NCI-H2107 treated with DMSO at 0.1 percent for 48 hours (cell line): Measurements from ENCODE around the gene CACNA2D3.

Source experiments
- DNase-seq: peaks from one replicate; lab custom pipeline; 2025; ENCODE audit not compliant: unreplicated experiment; lab: John Stamatoyannopoulos, UW

CACNA2D3 gene

DNA sequence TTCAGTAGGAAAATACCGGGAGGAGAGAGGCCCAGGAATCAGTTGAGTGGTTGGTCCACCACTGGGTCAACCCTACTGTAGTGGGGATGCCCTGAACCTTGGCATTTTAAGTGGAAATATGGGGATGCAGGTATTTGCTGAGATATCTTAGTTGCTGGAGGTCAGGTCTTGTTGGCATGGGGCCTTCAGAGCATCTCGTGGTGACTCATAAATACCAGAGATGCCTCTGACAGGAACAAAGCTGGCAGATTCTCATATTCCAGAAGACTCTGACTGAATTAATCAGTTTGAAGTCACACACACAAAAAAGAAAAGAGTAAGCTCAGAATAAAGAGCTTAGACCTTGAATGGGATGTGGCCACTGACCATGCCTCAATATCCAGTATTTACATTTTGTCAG lies 91.6 kb downstream of the CACNA2D3 start:
- DNase-seq, result no peak

DNA sequence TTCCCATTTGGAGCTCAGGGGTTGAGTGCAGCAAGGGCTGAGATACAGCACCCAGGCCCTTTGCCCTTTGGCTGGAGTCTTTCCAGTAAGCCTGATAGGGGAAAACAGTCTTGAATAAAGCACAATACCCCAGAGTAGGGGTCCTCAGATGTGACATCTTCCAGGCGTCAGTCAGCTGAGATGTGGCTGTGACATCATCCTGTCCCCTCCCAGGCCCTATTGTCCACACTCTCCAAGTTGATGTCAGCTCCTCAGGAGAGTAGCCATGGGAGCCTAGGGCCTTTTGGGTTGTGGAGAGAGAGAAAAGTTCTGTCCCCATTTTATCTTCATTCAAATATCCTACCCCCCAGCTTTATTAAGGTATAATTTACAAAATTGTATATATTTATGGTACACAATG lies 92.5 kb downstream of the CACNA2D3 start:
- no peak for DNase-seq

GRCh38 chr3:54215521-54215920 lies 93.2 kb downstream of the CACNA2D3 start:
- DNase-seq, result no peak

- DNase-seq, result no peak
Measured at GRCh38 chr3:54217828-54218227, 95.5 kb downstream of the CACNA2D3 start.

DNA sequence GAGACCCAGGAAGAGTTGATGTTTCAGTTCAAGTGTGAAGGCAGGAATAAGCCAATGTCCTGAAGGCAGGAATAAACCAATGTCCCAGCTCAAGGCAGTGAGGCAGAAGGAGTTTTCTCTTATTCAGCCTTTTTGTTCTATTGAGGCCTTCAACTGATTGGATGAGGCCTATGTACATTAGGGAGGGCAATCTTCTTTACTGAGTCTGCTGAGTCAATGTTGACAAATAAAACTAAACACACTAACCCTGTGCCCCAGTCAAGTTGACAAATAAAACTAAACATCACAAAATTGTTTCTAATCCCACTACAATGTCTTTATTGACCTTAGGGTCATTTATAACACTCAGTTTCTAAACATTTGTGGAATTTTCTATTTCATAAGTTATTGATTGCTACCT lies 100.0 kb downstream of the CACNA2D3 start:
- no peak for DNase-seq

- no peak for DNase-seq
Measured at GRCh38 chr3:54223063-54223462, 100.7 kb downstream of the CACNA2D3 start.

GRCh38 chr3:54225841-54226528 lies 103.6 kb downstream of the CACNA2D3 start:
- peak; percentile 66 for DNase-seq

DNA sequence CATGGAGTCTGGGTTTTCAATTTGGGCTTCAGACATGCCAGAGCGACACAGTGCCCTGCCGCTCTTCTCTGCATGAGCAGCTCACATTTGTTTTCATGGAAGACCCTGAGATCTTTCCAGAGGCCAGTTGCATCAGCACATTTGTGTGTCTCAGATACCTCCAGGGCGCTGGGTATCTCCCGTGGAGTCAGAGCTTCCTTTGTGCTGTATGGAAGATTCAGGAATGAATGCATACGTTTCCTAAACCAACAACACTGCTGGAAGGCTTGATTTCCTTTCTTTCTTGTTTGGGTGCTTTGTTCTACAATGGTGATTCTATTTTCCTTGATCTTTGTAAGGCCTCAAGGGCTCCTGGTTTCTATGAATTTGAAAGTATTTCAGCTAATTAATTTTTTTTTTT lies 106.5 kb downstream of the CACNA2D3 start:
- no peak for DNase-seq

DNA sequence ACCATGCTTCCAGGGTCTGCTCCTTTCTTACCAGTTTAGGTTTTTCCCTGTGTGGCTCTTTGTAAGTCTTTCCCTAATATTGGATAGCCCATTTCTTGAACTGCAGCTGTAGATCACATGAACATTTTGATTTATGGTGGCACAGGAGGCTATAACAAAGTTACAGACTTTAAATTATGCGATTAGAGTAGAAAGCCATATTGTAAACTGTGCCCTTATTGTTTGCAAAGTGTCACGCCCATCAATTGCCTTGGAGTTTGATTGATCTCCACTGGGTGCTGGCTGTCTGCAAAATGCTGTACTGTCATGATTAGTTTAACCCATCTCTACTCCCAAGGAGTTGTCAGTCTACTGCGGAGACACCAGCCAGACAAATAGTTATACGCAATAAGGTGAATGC lies 110.3 kb downstream of the CACNA2D3 start:
- no peak for DNase-seq

DNA sequence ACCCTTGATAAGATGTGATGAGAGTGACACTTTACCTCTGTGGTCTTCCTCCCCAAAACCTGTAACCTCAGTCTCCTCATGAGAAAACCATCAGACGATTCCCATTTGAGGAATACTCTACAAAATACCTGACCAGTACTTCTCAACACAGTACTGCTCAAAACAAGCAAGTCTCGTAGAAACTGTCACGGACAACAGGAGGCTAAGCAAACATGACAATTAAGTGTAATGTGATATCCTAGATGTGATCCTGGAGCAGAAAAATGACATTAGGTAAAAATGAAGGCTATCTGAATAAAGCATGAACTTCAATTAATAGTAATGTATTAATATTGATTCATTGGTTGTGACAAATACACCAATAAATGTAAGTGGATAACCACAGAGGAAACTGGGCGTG lies 113.6 kb downstream of the CACNA2D3 start:
- DNase-seq, result no peak

- no peak for DNase-seq
Measured at GRCh38 chr3:54237109-54237508, 114.8 kb downstream of the CACNA2D3 start.

DNA sequence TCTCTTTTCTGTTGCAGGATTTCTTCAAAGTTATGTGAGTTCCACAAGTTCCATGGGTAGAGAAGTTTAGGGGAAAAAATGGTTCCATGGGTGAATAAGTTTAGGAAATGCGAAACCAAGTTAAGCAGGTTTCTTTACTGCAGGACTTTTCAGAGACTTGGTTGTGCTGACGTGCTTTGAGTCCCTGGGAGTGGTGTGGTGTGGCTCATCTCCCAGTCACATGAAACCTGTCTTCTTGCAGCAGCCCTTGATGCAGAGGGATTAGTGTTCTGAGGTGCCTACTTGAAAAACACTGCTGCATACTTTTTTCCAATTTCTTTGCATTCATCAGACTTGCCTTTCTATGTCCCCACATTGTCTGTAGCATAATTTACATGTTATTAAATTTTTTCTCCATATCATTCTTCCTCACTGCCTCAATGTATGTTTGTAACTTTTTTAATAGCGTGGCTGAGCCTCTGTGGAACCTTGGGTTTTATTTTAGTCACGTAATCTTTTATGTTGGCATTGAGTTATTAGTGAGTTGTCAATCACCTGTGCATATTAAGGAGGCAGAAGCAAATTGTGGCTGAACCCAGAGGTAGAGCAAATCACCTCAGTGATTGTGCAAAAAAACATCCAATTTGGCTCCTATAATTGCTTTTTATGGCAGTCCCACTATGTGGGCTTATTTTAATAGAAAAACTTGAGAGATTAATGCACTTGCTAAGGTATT lies 115.6 kb downstream of the CACNA2D3 start:
- no peak for DNase-seq

GRCh38 chr3:54240309-54240708 lies 118.0 kb downstream of the CACNA2D3 start:
- DNase-seq, result no peak

DNA sequence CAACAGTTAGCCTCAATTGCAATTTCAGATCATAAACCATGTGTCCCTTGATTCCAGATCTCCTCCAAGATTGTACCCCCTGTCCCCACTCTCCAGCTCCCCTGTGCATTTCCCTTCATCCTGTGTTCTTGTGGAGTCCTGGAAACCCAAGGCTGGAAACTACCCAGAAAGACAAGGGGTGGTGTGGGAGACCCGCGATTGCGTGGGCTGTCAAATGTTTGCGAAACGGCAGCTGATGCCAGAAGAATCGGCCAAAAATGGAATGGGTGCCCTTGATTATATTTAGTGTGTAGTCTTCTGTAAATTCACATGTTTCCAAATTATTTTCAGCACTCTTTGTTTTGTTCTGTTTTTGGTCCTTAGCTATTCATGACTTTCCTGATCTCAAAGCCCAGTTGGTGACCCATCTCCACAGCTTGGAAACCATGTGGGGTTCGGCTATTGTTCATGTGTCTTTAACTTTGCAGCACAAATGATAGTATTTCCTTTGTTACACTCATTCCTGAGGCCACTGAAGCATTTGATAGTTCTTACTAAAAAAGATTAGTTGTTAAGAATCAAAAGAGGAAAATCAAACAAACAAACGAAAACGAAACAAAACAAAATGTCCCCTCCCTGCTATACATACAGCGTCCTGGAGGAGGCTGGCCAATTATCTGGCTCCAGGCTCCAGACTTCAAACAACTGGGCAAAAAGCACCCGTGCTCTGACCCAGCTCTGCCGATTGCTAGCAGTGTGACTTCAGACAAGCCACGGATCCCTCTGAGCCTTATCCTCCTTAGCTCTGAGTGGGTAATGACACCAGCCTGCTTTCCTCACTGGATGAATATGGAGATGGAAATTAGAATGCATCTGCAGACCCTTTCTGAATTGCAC lies 120.9 kb downstream of the CACNA2D3 start:
- DNase-seq, result peak; percentile 57

- DNase-seq, result peak; percentile 50
Measured at GRCh38 chr3:54243960-54244682, 121.8 kb downstream of the CACNA2D3 start.

- peak; percentile 25 for DNase-seq
Measured at GRCh38 chr3:54251705-54252104, 129.4 kb downstream of the CACNA2D3 start.

DNA sequence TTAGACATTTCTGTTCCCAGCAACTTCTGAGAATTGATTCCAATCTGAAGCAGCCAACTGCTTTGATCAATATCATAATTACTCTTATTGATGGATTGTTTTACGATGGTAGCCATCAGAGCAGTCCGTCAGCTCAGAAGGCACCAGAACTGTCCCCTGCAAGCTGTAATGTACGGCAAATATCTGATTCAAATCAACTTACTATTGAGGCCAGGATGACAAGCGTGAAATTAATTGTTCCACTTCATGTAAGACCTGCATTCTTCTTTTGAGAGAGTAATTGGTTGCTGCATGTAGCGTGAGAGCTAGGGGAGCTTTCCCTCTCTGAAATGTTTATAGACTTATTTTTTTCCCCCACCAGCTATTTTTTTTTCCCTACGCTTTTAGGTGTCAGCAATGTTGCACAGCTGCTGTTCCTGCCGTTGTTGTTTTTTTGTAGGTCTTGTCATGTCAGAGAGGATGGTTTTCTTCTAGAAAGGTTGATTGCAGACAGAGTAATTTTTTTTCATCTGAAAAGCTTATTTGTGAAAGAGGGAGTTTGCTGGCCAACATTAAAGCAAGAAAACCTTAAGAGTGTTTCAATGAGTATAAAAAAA lies 134.9 kb downstream of the CACNA2D3 start:
- DNase-seq, result no peak

DNA sequence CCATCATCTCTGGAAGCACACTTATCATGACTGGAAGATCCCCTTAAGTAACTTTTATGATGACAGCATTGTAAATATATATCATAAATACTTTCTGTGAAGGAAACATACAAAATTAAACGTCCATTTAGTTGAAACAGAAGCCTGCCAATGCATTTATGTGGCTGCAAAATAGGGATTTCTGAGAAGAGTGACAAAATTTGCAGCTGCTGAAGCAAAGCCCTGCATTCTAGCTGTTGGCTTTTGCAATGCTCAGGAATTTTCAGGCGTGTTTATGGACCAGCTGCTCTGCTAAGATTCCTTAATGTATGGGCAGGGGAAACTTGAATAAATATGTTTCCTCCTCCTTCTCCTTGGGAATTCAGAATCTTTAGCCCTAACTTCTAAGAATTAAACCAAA lies 137.3 kb downstream of the CACNA2D3 start:
- DNase-seq, result no peak

DNA sequence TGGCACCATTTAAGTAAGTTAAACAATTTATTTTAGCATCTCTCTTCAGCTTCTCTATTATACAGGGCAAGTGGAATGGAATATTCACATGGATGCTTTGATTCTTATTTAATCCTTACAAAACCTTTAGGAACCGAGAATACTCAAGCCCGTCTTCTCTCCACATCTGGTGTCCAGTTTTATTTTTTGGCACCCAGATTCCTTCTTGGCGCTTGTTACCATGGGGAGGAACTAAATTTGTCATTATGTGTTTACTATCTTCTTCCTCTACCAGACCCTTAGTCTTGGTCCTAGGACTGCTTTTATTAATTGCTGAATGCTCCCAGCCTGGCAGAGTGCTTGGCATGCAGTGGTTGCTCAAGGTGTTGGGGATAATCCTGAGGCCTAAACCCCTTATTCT lies 138.8 kb downstream of the CACNA2D3 start:
- no peak for DNase-seq

GRCh38 chr3:54262541-54262940 lies 140.2 kb downstream of the CACNA2D3 start:
- no peak for DNase-seq

GRCh38 chr3:54262946-54263345 lies 140.6 kb downstream of the CACNA2D3 start:
- no peak for DNase-seq
